CD4-positive, alpha-beta T cell treated with Interleukin-6 for 4 hours (primary cell): ENCODE data around the gene RHBDD2.
"Not testable (repeated sequence)": the region's sequence is repeated elsewhere in the genome, so short reads cannot be mapped to it uniquely, and the experiment has no call there.

Source experiments
- DNase-seq: peaks from one replicate; pipeline ENCODE4 v3.0.0-alpha.2; 2020; ENCODE audit warnings: mixed read lengths

Gene RHBDD2

DNA sequence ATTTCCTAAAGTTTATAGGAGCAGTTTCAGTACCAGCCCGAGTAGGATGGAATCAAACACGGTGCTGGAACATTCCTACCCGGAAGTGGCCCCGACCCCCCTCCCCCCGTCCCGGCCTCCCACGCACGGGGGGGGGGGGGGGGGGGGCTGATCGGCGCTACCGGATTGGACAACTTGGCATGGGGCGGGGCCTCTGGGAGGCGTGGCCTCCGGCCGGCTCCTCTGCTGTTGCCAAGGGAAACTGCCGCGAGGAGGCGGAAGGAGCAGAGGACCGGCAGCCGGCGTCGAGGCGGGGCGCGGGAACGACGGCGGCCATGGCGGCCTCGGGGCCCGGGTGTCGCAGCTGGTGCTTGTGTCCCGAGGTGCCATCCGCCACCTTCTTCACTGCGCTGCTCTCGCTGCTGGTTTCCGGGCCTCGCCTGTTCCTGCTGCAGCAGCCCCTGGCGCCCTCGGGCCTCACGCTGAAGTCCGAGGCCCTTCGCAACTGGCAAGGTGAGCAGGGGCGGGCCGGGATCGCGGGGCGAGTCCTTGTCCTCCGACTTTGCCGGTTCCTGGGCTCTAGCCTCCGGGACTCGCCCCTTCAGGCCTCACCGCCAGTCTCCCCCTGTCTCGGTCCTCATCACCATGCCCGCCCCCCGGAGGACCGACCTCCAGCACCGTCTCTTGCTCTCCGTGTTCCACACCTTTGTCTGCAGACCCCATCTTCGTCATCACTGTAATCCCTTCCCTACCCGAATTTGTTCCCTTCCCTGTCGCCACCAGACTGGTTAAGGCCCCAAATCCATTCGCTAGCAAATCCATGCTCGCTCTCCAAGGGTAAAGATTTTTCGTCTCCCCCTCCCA, at the start of gene RHBDD2:
TSS of gene RHBDD2 (plus strand) at position 266 of the 843 bp plus-strand sequence. CDS start at position 315, 49 bp downstream.
- DNase-seq: peak; percentile 99

DNA sequence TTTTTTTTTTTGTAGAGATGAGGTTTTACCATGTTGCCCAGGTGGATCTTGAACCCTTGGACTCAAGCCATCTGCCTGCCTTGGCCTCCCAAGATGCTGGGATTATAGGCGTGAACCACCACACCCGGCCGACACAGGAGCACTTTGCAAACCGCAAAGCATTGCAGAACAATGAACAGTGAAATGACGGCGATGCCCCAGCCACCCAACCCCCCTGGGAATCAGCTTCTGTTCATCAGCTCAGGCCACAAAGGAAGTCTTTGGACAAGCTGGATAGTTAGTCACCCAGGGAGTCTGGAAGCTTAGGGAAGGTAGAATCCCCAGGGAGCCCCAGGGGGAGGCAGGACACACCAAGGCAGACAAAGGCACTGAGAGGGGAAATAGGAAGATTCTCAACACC, 49.2 kb upstream of the RHBDD2 start:
- not testable (repeated sequence) for DNase-seq

DNA sequence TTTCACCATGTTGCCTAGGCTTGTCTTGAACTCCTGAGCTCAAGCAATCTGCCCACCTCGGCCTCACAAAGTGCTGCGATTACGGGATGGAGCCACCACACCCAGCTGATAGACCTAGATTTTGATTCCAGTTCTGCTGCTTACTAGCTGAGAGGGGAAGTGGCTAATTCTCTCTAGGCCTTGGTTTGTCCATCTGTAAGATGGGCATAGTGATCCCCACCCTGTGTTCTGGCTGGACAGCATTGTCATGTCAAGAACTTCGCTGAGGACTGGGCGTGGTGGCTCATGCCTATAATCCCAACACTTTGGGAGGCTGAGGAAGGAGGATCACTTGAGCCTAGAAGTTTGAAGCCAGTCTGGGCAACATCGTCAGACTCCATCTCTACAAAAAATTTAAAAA, 47.9 kb upstream of the RHBDD2 start:
- no peak for DNase-seq

DNA sequence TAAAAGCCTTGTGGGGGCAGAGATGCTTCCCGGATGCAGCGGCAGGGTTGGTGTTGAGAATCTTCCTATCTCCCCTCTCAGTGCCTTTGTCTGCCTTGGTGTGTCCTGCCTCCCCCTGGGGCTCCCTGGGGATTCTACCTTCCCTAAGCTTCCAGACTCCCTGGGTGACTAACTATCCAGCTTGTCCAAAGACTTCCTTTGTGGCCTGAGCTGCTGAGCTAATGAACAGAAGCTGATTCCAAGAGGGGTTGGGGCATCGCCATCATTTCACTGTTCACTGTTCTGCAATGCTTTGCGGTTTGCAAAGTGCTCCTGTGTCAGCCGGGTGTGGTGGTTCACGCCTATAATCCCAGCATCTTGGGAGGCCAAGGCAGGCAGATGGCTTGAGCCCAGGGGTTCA, 45.2 kb upstream of the RHBDD2 start:
- DNase-seq: not testable (repeated sequence)

DNA sequence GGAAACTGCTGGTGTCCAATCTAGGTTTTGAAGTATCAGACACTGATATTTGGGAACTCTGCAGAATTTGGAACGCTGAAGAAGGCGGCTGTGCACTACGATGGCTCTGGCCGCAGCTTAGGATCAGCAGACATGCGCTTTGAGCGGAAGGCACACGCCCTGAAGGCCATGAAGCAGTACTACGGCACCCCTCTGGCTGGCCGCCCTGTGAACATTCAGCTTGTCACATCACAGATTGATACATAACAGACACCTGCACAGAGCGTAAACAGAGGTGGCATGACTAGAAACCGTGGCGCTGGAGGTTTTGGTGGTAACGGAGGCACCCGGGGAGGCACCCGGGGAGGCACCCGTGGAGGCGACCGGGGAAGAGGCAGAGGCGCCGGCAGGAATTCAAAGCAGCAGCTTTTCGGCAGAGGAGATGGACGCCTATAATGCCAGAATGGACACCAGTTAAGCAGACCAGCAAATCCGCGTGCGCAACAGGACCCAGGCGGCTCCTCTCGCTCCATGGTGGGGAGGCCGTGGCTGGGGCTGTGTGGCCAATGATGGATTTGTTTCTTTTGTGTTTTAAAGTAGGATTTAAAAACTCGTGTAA, 43.0 kb upstream of the RHBDD2 start:
- no peak for DNase-seq

DNA sequence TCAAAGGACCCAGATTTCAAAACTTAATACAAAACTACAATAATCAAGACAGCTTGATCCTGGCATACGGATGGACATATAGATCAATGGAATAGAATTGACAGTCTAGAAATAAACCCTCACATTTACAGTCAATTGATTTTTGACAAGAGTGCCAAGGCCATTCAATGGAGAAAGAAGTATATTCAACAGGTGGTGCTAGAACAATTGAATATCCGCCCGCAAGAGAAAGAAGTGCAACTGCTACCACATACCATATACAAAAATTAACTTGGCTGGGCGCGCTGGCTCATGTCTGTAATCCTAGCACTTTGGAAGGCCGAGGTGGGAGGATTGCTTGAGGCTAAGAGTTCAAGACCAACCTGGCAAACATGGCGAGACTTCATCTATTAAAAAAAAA, 42.0 kb upstream of the RHBDD2 start:
- DNase-seq: no peak

DNA sequence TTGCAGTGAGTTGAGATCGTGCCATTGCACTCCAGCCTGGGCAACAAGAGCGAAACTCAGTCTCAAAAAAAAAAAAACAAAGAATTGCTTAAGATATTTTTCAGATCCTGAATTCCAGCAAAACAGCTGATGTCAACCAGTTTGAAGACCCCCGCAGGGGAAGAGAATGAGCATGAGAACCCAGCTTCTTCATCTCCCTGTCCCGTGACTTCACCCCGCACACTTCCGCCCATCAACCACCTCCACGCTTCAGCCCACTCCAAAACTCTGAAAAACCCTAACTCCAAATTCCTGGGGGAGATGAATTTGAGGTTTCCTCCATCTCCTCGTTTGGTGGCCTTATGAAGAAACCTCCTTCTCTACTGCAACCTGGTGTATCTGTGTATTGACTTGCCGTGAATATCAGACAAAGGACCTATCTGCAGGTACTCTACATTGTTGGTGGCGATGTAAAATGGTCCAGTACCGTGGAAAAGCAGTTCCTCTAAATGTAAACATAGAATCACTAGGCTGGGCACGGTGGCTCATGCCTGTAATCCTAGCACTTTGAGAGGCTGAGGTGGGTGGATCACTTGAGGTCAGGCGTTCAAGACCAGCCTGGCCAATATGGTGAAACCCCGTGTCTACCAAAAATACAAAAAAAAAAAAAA, 40.4 kb upstream of the RHBDD2 start:
- DNase-seq: not testable (repeated sequence)

DNA sequence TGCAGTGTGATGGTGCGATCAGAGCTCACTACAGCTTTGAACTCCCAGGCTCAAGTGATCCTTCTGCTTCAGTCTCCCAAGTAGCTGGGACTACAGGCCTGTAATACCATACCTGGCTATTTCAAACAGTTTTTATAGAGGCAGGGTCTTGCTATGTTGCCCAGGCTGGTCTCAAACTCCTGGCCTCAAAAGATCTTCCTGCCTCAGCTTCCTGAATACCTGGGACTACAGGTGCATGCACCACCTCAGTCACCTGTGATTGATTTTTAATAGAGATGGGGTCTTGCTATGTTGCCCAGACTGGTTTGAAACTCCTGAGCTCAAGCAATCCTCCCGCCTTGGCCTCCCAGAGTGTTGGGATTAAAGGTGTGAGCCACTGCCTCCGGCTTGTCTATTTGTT, 38.8 kb upstream of the RHBDD2 start:
- DNase-seq: no peak

DNA sequence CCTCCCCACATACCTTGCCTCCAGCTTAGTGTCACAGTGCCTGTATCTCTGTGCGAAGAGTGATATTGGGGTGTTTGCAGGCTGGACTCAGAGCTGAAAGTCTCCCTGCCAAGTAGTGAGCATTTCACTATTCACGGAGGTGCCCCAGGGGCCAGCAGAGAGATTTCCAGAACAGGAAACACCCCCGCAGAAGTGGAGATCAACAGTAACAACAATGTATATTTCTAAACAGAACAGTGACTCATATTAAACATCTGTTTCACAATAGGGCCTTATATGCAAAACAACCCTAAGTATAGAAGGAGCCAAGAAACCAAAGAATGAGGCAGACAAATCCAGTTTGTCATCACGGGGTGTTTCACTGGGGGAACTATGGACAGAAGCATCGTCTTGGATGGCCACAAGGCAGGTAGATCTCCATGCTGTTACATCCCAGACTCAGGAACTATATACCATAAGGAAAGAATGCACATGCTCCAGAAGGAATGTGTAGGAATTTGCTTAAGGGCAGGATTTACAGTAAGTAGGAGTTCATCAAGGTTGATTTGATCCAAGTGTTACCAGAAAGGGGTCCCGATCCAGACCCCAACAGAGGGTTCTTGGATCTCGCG, 35.9 kb upstream of the RHBDD2 start:
- no peak for DNase-seq

DNA sequence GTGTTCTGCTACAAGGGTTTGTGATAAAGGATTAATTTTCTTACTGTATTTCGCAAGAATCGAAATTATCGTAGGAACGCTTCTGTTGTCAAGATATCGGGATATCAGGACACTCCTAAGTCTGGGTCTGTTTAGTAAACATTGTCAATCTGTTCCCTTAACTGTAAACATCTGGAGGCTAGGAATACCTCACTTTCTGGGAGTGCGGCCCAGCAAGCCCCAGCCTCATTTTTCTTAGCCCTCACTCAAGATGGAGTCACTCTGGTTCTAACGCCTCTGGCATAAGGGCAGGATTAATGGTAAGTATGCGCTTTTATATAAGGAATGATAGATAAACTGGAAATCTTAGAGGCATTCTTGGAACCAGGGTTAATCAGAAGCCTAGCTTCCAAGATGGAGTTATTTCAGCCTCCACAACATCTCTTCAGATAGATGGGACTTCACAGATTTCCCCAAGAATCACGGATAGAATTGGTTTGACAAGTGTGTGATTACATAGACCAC, 35.2 kb upstream of the RHBDD2 start:
- no peak for DNase-seq

DNA sequence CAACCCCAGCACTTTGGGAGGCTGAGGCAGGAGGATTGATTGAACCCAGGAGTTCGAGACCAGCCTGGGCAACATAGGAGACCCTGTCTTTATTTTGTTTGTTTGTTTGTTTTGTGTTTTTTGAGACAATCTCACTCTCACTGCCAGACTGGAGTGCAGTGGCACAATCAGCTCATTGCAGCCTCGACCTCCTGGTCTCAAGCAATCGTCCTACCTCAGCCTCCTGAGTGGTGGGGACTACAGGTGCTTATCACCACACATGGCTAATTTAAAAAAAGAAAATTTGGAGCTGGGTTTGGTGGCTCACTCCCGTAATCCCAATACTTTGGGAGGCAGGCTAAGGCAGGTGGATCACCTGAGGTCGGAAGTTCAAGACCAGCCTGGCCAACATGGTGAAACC, 34.7 kb upstream of the RHBDD2 start:
- DNase-seq: no peak

DNA sequence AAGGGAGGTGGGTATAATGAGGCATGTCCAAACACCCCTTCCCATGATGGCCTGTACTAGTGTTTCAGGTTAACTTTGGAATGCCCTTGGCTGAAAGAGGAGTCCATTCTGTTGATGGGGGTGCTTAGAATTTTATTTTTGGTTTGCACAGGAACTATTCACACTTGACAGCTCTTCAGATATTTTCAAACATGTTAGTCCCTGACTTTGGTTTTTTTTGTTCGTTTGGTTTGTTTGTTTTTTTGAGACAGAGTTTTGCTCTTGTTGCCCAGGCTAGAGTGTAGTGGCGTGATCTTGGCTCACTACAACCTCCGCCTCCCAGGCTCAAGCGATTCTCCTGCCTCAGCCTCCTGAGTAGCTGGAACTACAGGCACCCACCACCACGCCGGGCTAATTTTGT, 33.7 kb upstream of the RHBDD2 start:
- not testable (repeated sequence) for DNase-seq

DNA sequence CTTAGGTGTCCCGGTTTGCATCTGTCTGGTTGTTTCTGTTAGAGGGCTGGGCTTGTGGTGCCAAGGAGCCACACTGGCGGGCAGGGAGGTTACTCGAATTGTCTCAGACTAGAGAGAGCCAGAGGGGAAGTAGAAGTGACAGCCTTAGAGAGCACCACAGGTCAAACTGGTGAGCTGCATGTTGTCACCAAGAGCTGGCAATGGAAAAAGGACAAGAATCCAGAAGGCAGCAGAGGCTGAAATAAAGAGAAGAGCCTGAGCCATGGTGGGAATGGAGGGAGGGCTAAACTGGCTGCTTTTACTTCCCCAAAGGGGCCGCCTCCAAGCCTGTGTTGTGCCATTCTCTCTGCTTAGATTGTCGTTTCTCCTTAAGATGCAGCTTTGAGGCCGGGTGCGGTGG, 31.1 kb upstream of the RHBDD2 start:
- no peak for DNase-seq

DNA sequence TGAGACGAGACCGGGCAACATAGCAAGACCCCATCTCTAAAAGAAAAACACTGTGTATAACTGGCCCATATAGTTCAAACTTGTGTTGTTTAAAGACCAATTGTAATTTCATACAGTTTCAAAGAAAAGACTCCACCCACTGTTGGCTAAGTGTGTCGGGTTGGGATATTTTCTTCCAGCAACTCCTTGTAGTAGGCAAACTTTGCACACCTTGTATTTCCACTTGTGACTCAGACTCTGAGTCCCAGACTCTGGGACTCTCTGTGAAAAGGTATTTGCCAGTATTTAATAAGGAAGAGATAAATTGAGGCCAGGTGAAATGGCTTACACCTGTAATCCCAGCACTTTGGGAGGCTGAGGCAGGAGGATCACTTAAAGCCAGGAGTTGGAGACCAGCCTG, 29.3 kb upstream of the RHBDD2 start:
- DNase-seq: no peak

DNA sequence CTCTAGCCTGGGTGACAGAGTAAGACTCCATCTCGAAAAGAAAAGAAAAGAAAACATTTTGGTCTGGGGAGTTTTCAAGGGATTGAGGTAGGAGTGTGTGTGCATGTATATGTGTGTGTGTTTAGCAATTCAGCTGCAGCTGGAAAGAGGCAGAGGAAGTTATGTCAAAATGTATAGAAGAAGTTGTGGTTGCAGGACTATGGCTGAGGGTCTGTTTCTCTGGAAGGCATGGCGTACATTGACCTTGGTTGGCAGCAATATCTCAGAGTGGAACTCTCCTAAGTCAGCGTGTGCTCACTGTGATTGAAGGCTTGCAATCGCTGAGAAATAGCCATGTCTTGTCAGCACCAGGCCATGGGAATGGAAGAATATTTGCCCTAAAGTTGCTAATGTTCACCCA, 28.6 kb upstream of the RHBDD2 start:
- no peak for DNase-seq

DNA sequence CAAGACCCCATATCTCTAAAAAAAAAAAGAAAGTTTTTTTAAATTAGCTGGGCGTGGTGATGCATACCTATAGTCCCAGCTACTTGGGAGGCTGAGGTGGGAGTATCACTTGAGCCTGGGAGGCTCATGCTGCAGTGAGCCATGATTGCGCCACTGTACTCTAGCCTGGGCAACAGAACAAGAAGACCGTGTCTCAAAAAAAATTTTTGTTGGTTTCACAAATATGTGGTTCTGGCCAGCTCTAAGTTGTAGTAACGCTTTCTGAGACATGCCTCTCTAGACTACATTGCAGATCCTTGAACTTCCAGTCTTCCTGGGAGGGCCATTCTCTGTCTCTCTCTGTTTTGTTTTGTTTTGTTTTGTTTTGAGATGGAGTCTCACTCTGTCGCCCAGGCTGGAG, 24.6 kb upstream of the RHBDD2 start:
- DNase-seq: no peak

DNA sequence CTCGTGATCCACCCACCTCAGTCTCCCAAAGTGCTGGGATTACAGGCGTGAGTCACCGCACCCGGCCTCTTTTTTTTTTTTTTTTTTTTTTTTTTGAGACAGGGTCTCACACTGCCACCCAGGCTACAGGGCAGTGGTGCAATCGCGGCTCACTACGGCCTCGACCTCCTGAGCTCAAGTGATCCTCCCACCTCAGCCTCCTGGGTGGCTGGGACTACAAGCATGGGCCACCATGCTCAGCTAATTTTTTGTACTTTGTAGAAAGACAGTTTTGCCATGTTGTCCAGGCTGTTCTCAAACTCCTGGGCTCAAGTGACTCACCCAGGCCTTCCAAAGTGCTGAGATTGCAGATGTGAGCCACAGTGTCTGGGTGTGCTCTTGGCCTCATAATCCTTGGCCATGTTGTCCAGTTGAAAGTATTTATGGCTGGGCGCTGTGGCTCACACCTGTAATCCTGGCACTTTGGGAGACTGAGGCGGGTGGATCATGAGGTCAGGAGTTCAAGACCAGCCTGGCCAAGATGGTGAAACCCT, 24.0 kb upstream of the RHBDD2 start:
- DNase-seq: not testable (repeated sequence)

DNA sequence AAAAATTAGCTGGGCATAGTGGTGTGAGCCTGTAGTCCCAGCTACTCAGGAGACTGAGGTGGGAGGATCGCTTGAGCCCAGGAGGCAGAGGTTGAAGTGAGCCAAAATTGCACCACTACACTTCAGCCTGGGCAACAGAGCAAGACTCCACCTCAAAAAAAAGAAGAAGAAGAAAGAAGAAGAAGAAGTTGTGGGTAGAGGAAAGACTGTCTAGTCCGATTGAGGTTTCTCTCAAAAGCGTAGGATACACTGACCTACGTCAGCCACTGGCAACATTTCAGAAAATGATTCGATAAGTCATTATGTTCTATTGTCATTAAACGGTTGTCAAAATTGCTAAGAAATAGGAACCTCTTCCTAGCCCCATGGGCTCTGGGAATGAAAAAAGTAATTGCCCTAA, 22.3 kb upstream of the RHBDD2 start:
- no peak for DNase-seq

DNA sequence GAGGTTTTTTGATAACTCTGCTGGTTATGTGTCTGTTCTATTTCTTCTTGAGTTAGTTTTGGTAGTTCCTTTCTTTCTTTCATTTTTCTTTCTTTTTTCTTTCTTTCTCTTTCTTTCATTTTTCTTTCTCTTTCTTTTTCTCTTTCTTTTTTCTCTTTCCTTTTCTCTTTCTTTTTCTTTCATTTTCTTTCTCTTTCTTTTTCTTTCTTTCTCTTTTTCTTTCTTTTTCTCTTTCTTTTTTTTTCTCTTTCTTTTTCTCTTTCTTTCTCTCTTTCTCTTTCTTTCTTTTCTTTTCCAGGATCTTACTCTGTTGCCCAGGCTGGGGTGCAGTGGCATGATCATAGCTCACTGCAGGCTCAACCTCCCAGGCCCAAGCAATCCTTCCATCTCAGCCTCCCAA, 20.4 kb upstream of the RHBDD2 start:
- no peak for DNase-seq

DNA sequence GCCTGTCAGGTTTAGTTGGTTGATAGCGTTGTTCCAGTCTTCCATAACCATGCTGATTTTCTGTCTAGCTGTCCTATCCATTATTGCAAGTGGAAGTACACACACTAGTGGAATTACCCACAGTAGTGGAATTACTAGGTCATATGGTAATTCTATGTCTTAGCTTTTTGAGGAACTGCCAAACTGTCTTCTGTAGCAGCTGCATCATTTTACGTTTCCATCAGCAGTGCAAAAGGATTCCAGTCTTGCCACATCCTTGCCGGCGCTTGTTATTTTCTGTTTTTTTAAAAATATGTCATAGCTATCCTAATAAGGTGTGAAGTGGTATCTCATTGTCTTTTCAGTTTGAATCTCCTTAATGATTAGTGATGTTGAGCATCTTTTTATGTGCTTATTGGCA, 17.2 kb upstream of the RHBDD2 start:
- no peak for DNase-seq

DNA sequence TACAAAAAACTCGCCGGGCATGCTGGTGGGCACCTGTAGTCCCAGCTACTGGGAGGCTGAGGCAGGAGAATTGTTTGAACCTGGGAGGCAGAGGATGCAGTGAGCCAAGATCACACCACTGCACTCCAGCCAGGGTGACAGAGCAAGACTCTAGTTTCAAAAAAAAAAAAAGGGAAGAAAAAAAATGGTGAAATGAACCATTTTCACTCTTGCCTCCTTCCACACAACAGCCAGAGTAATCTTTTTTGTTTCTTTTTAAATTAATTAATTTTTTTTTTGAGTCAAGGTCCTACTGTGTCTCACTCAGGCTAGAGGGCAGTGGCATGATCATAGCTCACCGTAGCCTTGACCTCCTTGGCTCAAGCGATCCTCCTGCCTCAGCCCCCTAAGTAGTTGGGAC, 14.6 kb upstream of the RHBDD2 start:
- not testable (repeated sequence) for DNase-seq

DNA sequence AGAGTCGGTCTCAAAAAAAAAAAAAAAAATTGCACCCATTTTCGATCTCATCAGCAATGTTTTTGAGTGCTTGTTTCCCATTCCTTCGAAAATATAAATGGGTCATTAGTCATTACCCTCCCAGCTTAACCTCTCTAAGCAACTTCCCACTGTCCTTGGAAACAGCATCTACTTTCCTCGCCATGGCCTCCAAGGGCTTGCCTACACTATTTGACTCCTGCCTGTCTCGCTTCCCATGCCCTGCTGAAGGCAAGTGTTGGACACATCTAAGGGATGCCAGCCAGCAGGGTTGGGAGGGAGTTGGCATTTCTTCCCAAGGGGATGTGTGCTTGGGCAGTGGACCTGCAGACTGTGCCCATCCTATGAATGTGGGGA, 12.7 kb upstream of the RHBDD2 start:
- no peak for DNase-seq
